Loucy (cell line): ENCODE results near the gene DPM2.

Experiments used
- H2AFZ ChIP-seq: fragments of 200-600 bp; sonication (generic); 2 replicates; pipeline ENCODE4 v1.6.0; 2016; ENCODE audit warnings: antibody characterized with exemption, mild to moderate bottlenecking, low read length, moderate library complexity
- H3F3A ChIP-seq: fragments of 200-600 bp; 2 replicates; pipeline ENCODE4 v1.6.0; 2016; ENCODE audit warnings: antibody characterized with exemption, low read depth, mild to moderate bottlenecking
- H3K27me3 ChIP-seq: fragments of 200-600 bp; sonication (generic); 2 replicates; pipeline ENCODE4 v1.6.1; 2014; ENCODE audit warnings: low read length, mild to moderate bottlenecking; ENCODE audit not compliant: insufficient read depth, poor library complexity, severe bottlenecking
- H3K36me3 ChIP-seq: fragments of 200-600 bp; sonication (generic); 2 replicates; pipeline ENCODE4 v1.6.1; 2016; ENCODE audit warnings: low read length; ENCODE audit not compliant: insufficient read depth
- H3K4me1 ChIP-seq: fragments of 200-600 bp; sonication (generic); 2 replicates; pipeline ENCODE4 v1.5.1; 2014; ENCODE audit warnings: low read length, mild to moderate bottlenecking; ENCODE audit not compliant: insufficient read depth, poor library complexity, severe bottlenecking
- H3K4me2 ChIP-seq: fragments of 200-600 bp; sonication (generic); 2 replicates; pipeline ENCODE4 v1.6.0; 2014; ENCODE audit warnings: antibody characterized with exemption, low read length, low read depth, mild to moderate bottlenecking; ENCODE audit not compliant: poor library complexity, severe bottlenecking
- H3K4me3 ChIP-seq: fragments of 200-600 bp; sonication (generic); 2 replicates; pipeline ENCODE4 v1.5.1; 2014; ENCODE audit warnings: low read length, mild to moderate bottlenecking, mixed read lengths; ENCODE audit not compliant: poor library complexity, severe bottlenecking
- H3K79me2 ChIP-seq: fragments of 200-600 bp; sonication (generic); 2 replicates; pipeline ENCODE4 v1.6.1; 2014; ENCODE audit warnings: low read length; ENCODE audit not compliant: insufficient read depth
- H3K9ac ChIP-seq: fragments of 200-600 bp; sonication (generic); 2 replicates; pipeline ENCODE4 v1.6.0; 2014; ENCODE audit warnings: mild to moderate bottlenecking, low read depth, low read length, moderate library complexity; ENCODE audit not compliant: poor library complexity, severe bottlenecking
- H3K9me2 ChIP-seq: fragments of 200-600 bp; sonication (generic); replicated peaks from 2 replicates; pipeline ENCODE4 v1.6.1; 2016; ENCODE audit warnings: low read depth, low read length, mixed read lengths
- H3K9me3 ChIP-seq: fragments of 200-600 bp; sonication (generic); 2 replicates; pipeline ENCODE4 v1.6.1; 2014; ENCODE audit warnings: mild to moderate bottlenecking, antibody characterized with exemption, low read length, low read depth; ENCODE audit not compliant: insufficient read depth
- H4K20me1 ChIP-seq: fragments of 200-600 bp; sonication (generic); 2 replicates; pipeline ENCODE4 v1.6.0; 2014; ENCODE audit warnings: antibody characterized with exemption, low read length, mild to moderate bottlenecking; ENCODE audit not compliant: insufficient read depth, poor library complexity, severe bottlenecking
- EZH2phosphoT487 ChIP-seq: fragments of 200-600 bp; IDR thresholded peaks from 2 replicates; pipeline ENCODE4 v1.6.1; 2018; ENCODE audit warnings: antibody characterized with exemption, mild to moderate bottlenecking, moderate library complexity, borderline replicate concordance
- TF ChIP-seq, protein P1 (sequence below): fragments of 200-600 bp; sonication (generic); conservative IDR thresholded peaks from 2 replicates; pipeline ENCODE4 v1.5.1; 2014; ENCODE audit warnings: mild to moderate bottlenecking, antibody characterized with exemption, low read length

Gene DPM2

DNA sequence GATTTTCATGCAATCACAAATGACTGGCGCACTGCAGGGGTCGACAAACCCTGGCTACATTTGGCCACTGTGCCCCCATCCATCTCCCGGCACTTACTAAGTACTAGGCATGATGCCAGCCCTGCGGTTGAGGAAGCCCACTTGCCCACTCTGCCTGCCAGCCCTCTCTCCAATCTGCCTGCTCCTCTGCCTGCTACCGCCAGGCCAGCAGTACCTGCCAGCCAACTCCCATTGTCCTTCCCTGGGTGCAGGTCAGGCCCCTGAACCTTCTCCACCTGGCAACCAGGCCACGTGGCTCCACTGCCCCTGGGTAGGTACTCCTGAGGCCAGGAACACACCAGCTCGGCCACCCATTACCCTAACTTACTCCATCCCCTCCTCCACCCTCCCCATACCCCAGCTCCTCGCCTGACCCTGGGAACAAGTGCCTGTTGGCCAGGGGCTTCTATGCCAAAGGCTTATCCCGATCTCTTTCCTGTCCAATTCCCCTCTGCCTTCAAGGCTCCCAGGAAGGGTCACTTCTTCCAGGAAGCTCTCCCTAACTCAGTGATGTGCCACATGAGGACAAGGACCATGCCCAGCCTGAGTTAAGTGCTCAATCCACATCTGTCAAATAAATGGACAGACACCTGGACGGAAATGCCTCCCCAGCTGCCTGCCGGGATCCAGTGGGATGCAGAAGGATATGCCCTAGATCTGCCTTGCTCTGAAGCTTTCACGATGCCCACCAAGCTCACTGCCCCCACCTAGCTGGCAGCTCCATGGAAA, 36.5 kb upstream of the DPM2 start:
- no peaks in the 10 kb centered on the region for H3K9me3 ChIP-seq
- TF ChIP-seq, protein P1, sequence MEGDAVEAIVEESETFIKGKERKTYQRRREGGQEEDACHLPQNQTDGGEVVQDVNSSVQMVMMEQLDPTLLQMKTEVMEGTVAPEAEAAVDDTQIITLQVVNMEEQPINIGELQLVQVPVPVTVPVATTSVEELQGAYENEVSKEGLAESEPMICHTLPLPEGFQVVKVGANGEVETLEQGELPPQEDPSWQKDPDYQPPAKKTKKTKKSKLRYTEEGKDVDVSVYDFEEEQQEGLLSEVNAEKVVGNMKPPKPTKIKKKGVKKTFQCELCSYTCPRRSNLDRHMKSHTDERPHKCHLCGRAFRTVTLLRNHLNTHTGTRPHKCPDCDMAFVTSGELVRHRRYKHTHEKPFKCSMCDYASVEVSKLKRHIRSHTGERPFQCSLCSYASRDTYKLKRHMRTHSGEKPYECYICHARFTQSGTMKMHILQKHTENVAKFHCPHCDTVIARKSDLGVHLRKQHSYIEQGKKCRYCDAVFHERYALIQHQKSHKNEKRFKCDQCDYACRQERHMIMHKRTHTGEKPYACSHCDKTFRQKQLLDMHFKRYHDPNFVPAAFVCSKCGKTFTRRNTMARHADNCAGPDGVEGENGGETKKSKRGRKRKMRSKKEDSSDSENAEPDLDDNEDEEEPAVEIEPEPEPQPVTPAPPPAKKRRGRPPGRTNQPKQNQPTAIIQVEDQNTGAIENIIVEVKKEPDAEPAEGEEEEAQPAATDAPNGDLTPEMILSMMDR: no peak
- TF ChIP-seq EZH2phosphoT487: no peak
- H3K9ac ChIP-seq: peak overlapping the region; percentile 80
- no peak overlapping the region for H2AFZ ChIP-seq
- H3K79me2 ChIP-seq: peaks cover 96% of the 10 kb centered on the region
- H3K27me3 ChIP-seq: no peaks in the 10 kb centered on the region
- peak overlapping the region; percentile 40 for H3K4me3 ChIP-seq
- H3K4me2 ChIP-seq: peak overlapping the region; percentile 80
- H4K20me1 ChIP-seq: peaks cover 78% of the 10 kb centered on the region
- H3K9me2 ChIP-seq: no peaks in the 10 kb centered on the region
- H3K36me3 ChIP-seq: no peaks in the 10 kb centered on the region
- H3K4me1 ChIP-seq: peaks cover 91% of the 10 kb centered on the region
- no peaks in the 10 kb centered on the region for H3F3A ChIP-seq

DNA sequence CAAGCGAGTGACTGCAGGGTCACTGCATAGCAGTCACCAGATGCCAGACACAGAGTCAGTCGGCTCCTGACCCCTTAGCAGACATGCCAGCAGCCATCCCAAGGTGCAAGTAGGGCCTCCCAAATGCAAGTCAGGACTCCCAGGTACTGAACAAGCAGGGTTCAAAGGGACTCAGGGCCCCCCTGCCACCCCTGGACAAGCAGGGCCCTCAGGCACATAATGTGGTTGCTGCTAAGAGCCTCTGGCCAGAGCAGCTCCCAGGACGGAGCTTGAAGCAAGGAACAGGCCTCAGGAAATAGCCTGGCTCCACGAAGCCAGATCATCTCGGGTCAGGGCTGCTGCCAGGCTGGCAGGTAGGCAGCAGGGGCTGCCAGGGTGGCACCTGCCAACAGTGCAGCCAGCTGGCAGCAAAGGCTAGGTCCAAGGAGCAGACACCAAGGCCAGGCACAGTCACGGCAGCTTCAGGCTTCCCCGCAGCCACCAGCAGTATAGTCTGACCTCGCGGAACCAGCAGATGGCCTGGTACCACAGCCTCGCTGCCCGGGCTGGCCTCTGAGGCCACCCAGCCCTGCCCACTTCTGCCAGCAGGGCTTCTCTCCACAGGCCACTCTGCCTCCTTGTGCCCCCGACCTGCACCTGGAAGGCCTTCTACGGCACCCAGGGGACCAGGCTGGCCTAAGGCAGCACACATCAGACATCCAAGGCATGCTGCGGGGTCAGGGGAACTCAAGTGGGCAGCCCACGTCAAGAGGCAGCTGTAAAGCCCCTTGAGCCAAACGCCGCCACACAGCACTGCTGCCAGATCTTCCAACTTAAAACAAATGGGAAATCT, 35.7 kb upstream of the DPM2 start:
- peak overlapping the region; percentile 80 for H3K4me2 ChIP-seq
- H3F3A ChIP-seq: no peaks in the 10 kb centered on the region
- peaks cover 70% of the 10 kb centered on the region for H4K20me1 ChIP-seq
- H3K4me1 ChIP-seq: peaks cover 94% of the 10 kb centered on the region
- H3K36me3 ChIP-seq: no peaks in the 10 kb centered on the region
- H3K4me3 ChIP-seq: peak overlapping the region; percentile 40
- H3K9me2 ChIP-seq: no peaks in the 10 kb centered on the region
- no peak for TF ChIP-seq EZH2phosphoT487
- TF ChIP-seq, protein P1: no peak
- peak overlapping the region; percentile 80 for H3K9ac ChIP-seq
- no peaks in the 10 kb centered on the region for H3K27me3 ChIP-seq
- H3K9me3 ChIP-seq: no peaks in the 10 kb centered on the region
- peaks cover 96% of the 10 kb centered on the region for H3K79me2 ChIP-seq
- H2AFZ ChIP-seq: no peak overlapping the region

DNA sequence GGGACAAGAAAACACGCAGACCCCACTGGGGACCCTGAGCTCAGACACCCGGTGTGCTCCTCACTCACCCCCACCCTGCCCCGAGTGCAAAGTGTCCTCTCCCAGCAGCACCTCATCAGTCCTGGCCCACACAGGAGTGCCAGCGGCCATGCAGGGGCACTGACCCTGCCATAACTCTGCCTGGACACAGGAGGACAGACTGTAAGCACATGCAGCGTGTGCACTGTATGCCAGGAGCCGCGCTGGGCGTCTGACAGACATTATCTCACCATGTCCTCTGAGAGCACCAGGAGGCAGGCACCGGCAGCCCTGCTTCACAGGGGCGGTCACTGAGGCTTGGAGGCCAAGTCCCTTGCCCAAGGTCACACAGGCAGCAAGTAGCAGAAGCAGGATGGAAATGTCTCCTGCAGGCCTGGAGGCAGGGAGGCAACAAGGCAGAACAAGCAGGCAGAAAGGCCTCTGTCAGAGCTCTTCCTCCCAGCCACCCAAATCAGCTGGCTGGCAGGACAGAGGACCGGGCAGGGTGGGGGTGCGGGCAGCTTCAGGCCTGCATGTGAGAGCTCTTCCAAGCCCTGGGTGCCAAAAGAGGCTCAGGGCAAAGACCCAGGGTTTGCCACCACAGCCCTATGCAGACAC, 34.7 kb upstream of the DPM2 start:
- Histone ChIP-seq H3K36me3 (no peaks in the 10 kb centered on the region), H3K4me3 (no peak overlapping the region), H3K9me2 (no peaks in the 10 kb centered on the region), H3K9me3 (no peaks in the 10 kb centered on the region), H3K27me3 (no peaks in the 10 kb centered on the region), H2AFZ (no peak overlapping the region), H3F3A (no peaks in the 10 kb centered on the region), H3K4me2 (peak overlapping the region; percentile 80), H3K79me2 (peaks cover 96% of the 10 kb centered on the region), H3K4me1 (peaks cover 96% of the 10 kb centered on the region), H3K9ac (peak overlapping the region; percentile 80), H4K20me1 (peaks cover 60% of the 10 kb centered on the region)
- TF ChIP-seq, protein P1: no peak
- no peak for TF ChIP-seq EZH2phosphoT487
